ENCODE data around the gene ATP13A4.

ATP13A4 gene, protein sequence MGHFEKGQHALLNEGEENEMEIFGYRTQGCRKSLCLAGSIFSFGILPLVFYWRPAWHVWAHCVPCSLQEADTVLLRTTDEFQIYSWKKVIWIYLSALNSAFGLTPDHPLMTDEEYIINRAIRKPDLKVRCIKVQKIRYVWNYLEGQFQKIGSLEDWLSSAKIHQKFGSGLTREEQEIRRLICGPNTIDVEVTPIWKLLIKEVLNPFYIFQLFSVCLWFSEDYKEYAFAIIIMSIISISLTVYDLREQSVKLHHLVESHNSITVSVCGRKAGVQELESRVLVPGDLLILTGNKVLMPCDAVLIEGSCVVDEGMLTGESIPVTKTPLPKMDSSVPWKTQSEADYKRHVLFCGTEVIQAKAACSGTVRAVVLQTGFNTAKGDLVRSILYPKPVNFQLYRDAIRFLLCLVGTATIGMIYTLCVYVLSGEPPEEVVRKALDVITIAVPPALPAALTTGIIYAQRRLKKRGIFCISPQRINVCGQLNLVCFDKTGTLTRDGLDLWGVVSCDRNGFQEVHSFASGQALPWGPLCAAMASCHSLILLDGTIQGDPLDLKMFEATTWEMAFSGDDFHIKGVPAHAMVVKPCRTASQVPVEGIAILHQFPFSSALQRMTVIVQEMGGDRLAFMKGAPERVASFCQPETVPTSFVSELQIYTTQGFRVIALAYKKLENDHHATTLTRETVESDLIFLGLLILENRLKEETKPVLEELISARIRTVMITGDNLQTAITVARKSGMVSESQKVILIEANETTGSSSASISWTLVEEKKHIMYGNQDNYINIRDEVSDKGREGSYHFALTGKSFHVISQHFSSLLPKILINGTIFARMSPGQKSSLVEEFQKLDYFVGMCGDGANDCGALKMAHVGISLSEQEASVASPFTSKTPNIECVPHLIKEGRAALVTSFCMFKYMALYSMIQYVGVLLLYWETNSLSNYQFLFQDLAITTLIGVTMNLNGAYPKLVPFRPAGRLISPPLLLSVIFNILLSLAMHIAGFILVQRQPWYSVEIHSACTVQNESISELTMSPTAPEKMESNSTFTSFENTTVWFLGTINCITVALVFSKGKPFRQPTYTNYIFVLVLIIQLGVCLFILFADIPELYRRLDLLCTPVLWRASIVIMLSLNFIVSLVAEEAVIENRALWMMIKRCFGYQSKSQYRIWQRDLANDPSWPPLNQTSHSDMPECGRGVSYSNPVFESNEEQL

DNA sequence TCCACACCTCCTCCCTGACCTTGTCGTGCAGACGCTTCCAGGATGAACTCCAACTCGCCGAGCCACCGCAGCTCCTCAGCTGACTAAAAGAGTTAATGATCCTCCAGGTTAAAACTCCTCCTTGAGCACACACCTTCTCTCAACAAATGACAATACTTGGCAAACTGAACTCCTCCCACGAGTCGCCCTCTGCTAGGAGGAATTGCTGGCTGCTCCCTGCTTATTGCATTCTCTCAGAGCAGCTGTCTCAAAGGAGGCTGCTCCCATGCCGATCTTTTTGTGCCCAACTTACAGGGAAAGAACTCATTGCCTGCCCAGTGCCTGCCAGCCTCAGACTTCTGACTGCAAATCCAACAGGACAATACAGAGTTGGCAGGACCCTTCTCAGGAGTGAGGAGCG, at the start of gene ATP13A4:
ATP13A4 (minus strand) TSS at position 85 of the 400 bp plus-strand sequence. CDS start 96 bp downstream, outside the sequence.
- DNase-seq (ENCODE audit: low read depth in 1 of 2, low spot score in 1 of 2) = no peak

DNA sequence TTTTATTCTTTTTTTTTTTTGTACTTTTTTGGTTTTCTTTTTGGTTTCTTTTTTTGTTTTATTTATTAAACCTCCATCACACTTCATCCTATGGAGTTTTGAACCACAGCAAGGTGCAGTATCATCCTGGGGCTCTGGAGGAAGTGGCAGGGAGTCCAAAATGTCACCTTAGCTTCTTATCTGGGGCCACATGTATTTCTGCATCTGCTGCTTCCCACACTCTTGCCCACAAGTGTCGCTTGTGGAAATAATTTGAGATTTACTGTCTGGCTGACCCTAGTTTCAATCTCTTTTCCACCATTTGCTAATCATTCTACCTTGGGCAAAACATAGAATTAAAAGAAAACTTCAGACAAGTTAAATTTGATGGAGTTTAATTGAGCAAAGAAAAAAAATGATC, 44.7 kb upstream of the ATP13A4 start:
- no peak for DNase-seq (ENCODE audit: low read depth in 1 of 2, low spot score in 1 of 2)

DNA sequence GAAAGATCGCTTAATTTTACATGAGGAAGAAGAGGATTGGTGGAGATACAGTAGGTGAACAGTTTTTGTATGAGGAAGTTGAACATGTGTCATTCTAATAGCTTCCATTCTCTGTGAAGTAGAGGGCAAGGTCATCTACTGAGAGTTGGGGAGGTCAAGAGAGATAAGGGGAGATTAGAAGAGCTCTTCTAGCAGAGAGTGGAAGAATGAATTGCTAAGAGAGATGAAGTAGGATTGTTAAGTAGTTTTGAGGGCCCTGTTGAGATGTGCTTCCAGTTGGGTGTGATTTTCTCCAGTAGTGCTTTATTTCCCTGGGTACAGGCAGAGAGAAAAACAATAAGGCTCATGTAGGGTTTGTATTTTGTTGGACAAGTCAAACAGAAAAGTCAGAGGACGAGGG, 43.5 kb upstream of the ATP13A4 start:
- DNase-seq (ENCODE audit: low read depth in 1 of 2, low spot score in 1 of 2) = no peak

DNA sequence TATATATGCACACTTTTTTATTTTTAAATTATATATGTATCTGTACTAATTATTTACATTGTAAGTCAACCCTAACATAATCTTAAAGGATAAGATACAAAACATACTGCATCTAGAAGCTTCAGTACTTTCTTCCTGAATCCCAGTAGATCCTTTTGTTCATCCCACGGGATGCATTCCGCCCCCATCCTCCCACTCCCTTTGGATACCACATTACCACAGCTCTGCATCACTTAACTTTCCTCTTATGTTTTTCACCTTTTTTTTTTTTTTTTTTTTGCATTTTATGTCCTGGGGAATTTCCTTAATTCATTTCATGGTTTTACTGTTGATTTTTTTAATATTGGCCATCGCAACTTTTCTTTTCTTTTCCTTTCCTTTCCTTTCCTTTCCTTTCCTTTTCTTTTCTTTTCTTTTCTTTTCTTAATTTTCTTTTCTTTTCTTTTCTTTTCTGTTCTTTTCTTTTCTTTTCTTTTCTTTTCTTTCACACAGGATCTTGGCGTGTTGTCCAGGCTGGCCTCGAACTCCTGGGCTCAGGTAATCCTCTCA, 41.3 kb upstream of the ATP13A4 start:
- DNase-seq (ENCODE audit: low read depth in 1 of 2, low spot score in 1 of 2) = no peak

DNA sequence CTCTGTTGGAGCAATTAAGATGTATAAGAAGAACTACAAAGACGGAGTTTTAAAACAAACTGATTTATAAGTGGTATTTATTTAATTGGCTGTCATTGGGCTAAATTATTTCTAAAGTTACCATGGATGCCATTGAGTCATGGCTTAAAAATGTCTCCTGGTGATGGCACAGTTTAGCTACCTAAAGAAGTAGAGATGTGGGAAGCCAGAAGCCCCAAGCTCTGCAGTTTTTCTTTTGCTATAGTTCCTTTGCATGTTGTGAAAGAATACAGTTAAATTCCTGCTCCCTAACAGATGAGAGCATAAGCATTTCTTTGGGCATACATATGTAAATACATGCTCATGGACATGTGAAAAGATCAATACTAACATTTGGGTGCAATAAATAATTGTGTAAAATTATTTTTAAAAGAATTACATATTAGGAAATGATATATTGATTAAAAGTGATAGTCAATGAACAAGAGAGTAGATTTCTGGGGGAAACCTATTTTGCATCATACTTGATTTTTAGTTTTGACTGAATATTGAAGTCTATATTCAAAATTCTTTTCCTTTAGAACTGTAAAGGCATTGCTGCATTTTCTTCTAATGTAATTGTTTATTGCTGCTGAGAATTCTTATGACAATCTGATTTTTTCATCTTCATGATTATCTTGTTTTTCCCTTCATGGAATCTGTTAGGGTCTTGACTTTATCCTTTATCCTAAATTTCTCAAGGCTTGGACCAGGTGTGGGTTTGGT, 40.4 kb upstream of the ATP13A4 start:
- no peak for DNase-seq (ENCODE audit: low read depth in 1 of 2, low spot score in 1 of 2)

DNA sequence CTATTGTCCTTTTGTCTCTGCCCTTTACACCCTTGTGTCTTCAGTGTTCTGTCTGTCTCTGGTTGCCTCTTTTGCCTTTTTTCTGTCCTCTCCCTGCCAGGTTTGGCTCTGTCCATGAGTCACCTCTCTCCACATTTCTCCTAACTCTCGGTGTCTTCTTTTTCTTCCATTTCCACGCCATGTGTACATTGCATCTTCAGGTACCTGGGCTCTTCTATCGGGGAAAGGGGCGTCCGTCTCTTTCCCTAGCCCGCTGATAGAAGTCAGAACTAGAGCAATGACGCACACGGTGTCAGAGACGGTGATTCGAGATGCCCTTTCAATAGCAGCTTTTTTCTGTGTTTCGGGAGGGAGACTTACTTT, 39.0 kb upstream of the ATP13A4 start:
- DNase-seq (ENCODE audit: low read depth in 1 of 2, low spot score in 1 of 2) = peak; percentile 1 to 44

DNA sequence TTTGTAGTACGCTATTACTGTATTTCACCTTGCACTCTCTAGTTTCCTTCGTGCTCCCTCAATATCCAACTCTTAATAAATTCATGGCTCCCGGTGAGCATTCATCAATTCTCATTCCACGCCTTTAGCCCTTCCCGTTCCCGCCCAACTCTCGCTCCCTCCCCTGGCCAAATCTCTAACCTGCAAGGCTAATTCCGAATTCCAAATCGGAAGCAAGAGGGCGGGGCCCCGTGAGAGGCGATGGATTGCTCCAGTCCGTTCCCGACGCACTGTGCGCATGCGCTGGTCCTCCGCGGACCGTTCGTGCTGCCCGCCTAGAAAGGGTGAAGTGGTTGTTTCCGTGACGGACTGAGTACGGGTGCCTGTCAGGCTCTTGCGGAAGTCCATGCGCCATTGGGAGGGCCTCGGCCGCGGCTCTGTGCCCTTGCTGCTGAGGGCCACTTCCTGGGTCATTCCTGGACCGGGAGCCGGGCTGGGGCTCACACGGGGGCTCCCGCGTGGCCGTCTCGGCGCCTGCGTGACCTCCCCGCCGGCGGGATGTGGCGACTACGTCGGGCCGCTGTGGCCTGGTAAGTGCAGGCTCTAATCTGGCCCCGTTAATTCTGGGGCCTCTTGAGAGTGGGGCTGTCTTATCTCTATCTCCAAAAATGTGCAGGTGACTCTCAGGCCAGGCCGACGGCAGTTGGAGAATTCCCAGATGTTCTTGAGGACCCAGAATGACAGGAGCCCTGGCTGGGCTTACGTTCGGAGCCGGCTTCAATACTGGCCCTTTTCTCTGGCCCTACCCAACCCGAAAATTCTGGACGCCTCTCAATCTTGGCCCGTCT, 38.4 kb upstream of the ATP13A4 start, which contains the start of gene OPA1:
OPA1 (plus strand) TSS at position 368 of the 827 bp plus-strand sequence; CDS start at position 538, 170 bp downstream.
- DNase-seq (ENCODE audit: low read depth in 1 of 2, low spot score in 1 of 2) = peak; percentile 78 to 93

DNA sequence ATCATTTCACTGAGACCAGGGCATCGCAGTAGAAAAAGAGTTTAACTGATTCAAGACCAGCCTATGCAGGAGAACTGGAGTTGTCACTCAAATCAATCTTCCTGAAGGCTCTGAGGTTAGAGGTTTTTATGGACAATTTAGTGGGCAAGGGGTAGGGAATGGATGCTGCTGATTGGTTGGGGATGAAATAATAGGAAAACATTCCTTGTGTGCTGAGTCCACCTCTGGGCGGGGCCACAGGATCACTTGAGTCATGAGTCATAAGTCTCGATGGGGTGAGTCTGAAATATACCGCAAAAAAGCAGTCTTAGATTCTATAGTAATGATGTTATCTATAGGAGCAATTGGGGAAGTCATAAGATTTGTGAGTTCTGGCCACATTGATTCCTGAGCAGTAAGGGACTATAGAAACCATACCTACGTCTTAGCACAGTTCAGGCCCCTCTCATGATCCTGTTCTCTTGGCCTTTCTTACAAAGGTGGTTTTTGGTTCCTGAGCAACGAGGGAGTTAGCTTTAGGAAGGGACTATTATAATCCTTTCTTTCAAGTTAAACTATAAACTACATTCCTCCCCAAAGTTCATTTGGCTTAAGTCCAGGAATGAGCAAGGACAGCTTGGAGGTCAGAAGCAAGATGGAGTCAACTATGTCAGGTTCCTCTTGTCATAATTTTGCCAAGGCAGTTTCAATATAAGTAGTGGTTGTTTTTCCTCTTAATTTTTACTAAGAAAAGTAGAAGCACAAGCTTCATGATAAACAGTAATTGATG, 35.6 kb upstream of the ATP13A4 start:
- no peak for DNase-seq (ENCODE audit: low read depth in 1 of 2, low spot score in 1 of 2)

DNA sequence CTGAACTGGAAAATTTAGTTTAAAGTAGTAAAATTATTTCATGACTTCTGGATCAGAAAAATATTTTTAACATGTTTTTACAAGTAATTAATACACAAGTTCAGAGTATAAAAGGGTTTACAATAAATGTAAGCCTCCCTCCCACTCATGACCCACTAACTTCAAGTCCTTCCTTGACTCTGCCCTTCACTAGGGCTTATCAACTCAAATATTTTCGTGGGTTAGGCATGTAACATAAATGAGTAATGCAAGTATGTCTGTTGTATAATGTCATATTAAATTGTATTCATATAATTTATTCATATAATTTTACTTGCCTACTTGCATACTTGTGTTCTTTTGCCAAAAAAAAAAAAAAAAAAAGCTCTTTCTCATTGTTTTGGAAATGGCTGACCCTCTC, 34.9 kb upstream of the ATP13A4 start:
- no peak for DNase-seq (ENCODE audit: low read depth in 1 of 2, low spot score in 1 of 2)

DNA sequence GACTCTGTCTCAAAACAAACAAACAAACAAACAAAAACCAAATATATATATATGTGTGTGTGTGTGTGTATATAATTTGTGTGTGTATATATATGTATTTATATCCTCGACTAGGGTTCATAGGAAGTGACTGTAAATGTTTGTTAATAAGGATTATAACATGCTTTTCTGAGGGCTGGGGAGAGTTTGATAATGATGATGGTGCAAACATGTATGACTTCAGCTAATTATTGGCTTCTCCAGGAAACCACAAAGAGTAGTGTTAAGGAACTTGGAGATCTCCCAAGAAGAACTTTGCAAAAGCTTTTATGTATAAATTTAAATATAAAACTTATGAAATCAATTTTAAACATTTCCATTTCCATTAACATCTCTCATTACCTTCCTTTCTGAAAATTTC, 34.4 kb upstream of the ATP13A4 start:
- no peak for DNase-seq (ENCODE audit: low read depth in 1 of 2, low spot score in 1 of 2)

DNA sequence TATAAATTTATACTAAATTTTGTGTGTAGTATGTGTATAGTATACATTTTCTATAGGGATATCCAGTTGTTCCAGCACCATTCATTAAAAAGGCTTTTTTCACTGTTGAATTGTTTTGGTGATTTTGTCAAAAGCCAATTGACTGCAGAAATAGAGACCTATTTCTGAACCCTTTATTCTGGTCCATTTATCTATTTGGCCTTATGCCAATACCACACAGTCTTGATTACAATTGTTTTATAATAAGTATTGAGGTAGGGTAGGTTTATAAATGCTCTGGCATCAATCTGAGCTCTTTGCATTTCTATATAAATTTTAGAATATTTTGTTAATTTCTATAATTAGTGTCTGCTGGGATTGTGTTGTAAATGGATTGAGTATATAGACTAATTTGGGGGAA, 31.8 kb upstream of the ATP13A4 start:
- DNase-seq (ENCODE audit: low read depth in 1 of 2, low spot score in 1 of 2) = no peak

DNA sequence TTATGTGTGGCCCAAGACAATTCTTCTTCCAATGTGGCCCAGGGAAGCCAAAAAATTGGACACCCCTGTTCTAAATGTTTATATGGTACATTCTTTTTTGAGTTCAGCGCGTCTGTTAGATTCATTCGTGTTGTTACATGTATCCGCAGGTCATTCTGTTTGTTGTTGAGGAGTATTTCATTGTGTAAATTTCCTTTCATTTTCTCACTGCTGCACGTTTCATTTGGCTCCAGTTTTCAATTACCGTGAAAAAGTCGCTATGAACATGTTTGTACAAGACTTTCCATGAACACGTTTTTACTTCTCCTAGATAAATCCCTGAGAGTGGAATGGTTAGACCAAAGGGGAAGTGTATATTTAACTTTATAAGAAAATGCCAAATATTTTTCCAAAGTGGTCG, 30.8 kb upstream of the ATP13A4 start:
- DNase-seq (ENCODE audit: low read depth in 1 of 2, low spot score in 1 of 2) = no peak

DNA sequence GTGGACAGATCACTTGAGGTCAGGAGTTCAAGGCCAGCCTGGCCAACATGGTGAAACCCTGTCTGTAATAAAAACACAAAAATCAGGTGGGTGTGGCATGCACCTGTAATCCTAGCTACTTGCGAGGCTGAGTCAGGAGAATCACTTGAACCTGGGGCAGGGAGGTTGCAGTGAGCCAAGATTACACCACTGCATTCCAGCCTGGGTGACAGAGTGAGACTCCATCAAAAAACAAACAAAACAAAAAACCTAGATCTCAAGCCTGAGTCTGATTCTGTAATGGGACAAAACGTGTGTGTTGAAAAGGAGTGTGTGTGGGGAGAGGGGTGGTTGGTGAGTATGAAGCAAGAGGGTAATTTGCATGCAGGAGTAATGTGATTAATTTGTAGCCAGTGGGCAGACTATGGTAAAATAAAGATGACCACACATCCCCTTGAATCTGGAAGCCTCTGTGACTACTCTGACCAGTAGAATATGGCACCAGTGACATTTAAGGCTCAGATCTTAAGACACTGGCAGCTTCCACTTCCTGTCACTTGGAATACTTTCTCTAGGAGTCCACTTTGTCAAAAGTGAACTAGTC, 19.9 kb upstream of the ATP13A4 start:
- DNase-seq (ENCODE audit: low read depth in 1 of 2, low spot score in 1 of 2) = no peak

DNA sequence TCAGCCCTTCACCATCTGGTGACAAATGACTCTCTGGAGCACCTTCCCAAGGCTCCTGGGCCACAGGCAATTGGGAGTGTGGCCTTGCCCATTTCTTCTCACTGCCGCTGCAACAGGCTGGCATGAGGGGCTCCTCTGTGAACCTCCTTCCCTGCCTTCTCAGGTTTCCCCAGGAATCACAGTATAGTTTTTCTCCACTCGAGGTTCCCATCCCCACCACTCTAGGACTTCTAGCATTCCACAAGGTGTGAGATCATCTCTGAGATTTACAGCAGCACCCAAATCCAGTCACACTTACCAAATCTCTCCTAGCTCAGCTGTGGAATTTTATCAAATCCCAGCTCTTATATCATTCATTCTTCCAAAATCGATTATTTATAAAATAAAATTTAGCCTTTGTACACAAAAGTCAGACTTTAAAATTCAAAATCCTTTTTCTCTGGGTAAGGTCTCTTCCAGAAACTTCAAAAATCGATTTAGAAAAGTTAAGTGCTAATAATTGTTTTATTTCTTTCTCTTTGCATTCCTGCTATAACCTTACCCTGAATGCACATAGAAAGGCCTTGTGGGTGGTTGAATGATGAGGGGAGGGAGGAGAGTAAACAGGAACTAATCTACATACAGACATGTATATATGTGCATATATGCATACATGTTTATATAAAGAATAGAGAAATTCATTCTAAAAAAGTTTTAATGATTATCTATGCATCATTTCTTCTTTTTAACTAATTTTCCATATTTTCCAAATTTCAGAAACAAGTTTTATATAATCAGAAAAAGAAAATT, 18.9 kb upstream of the ATP13A4 start:
- DNase-seq (ENCODE audit: low read depth in 1 of 2, low spot score in 1 of 2) = no peak

DNA sequence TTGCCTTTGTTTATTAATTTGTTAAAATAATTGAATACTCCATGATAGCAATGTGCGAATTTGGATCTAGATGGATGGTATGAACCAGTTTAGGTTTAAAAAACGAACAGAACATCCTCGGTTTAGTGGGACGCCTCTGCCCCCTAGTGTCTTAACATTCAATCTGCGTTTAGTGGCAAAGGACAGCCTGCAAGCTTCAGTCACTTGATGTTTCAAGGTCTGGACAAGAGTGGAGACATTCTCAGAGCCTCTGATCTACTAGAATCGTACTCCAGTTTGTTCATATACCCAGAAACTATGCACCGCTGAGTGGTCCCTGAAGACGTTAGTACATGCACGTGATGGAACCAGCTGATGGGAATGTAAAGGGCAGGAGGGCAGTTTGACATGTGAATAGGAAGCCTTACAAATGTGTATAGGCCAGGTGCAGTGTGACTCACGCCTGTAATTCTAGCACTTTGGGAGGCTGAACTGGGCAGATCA, 17.8 kb upstream of the ATP13A4 start:
- peak; percentile 5 to 26 for DNase-seq (ENCODE audit: low read depth in 1 of 2, low spot score in 1 of 2)

DNA sequence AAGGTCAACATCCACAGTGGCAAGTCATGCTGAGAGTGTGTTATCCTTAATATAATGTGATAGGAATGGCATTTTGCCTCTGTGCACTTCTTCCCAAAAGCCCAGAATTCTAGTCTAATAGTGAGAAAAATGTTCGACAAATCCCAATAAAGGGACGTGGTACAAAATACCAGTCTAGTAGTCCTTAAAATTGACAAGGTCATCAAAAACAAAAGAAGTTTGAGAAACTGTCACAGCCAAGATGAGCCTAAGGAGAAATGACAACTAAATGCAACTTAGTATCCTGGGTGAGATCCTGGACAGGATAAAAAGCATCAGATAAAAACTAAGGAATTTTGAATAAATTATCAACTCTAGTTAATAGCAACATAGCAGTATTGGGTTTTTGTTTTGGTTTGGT, 14.4 kb upstream of the ATP13A4 start:
- no peak for DNase-seq (ENCODE audit: low read depth in 1 of 2, low spot score in 1 of 2)

DNA sequence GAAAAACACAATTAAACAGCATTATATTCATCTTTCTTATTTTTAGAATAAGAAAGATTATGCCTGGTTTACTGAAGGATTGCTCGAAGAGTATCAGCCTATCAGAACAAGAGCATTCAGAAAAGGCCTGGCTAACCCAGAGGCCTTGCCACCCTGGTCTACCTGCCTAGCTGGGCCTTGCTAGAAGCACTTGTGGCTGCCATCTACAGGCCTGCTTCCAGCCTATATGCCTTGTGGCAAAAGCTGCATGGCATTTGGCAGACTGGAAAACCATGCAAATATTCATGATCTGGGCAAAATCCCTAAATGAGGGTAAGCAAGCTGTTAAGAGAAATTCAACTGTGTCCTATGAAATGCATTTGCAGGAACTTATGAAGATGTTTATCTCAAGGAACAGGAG, 9.3 kb upstream of the ATP13A4 start:
- DNase-seq (ENCODE audit: low read depth in 1 of 2, low spot score in 1 of 2) = no peak

DNA sequence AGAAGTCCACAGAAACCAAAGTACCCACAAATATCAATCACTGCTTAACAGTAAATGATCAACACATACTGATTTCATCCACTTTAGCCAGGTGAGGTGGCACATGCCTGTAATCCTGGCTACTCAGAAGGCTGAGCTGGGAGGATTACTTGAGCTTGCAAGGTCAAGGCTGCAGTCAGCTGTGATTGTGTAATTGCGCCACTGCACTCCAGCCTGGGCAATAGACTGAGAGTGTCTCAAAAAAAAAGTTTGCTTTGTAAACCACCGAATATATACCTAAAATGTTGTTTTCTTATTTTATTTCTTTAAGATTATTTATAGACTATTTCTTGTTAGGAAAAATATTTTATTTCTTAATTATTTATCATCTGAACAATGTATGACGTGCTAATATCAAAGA, 8.7 kb upstream of the ATP13A4 start:
- no peak for DNase-seq (ENCODE audit: low read depth in 1 of 2, low spot score in 1 of 2)

Measured in activated CD4-positive, alpha-beta T cell treated with anti-CD3 and anti-CD28 coated beads, Interleukin-2, amount 50 U/mL, for 24 hours (primary cell).